A549 (cell line): ENCODE measurements around the gene NEURL3. TPM values are rescaled to one million over a fixed set of nuclear protein-coding genes. Genes with fewer than 3 reads are reported as not detected.

Experiments
- ATAC-seq, 2 experiments: fragments of 200-7000 bp in 1 of 2; fragments of >200 bp in 1 of 2; cut with Nextera tagmentation in 1 of 2; cut with Tn5 transposase in 1 of 2; 3 replicates each; pipeline versions ENCODE4 v1.8.0 to v1.9.1; 2018 to 2020; ENCODE audit warnings: mild to moderate bottlenecking in 1 of 2, moderate library complexity in 1 of 2
- CTCF ChIA-PET: fragments of 300-600 bp; sonication (Branson Sonifier 250); formaldehyde crosslinking; extraction: SDS; loops from one replicate; lab custom pipeline; 2021; ENCODE audit warnings: antibody characterized with exemption, inconsistent platforms; lab: Yijun Ruan, JAX
- POLR2A ChIA-PET: fragments of 350-600 bp; formaldehyde crosslinking; extraction: SDS; loops from one replicate; lab custom pipeline; 2021; ENCODE audit warnings: antibody characterized with exemption, inconsistent platforms; lab: Yijun Ruan, JAX
- DNase-seq, 2 experiments: peaks; one replicate each; pipeline versions ENCODE4 v3.0.0 to v3.0.0-alpha.2; 2011 to 2016; ENCODE audit warnings: low read depth in 1 of 2, low spot score in 1 of 2
- FAIRE-seq: peaks from 2 replicates; lab custom pipeline; 2011; peaks lifted over from hg19 to GRCh38; lab: Jason Lieb, UNC
- H3K27ac ChIP-seq, 2 experiments: fragments of >200 bp; sonication (Bioruptor Twin); formaldehyde crosslinking; 3 replicates each; pipeline ENCODE4 v1.5.1; 2016 to 2017
- H3K4me1 ChIP-seq: fragments of >200 bp; sonication (Bioruptor Twin); formaldehyde crosslinking; 3 replicates; pipeline ENCODE4 v1.6.1; 2016
- H3K4me2 ChIP-seq: fragments of >200 bp; sonication (Bioruptor Twin); formaldehyde crosslinking; 3 replicates; pipeline ENCODE4 v1.6.1; 2016
- H3K4me3 ChIP-seq: fragments of >200 bp; sonication (Bioruptor Twin); formaldehyde crosslinking; 3 replicates; pipeline ENCODE4 v1.5.1; 2016
- H3K9me3 ChIP-seq: fragments of >200 bp; sonication (Bioruptor Twin); formaldehyde crosslinking; 3 replicates; pipeline ENCODE4 v1.6.1; 2016
- ATOH8 ChIP-seq: fragments of 250-450 bp; sonication (Bioruptor Pico); IDR thresholded peaks from 2 replicates; pipeline ENCODE4 v1.5.0; 2020; ENCODE audit warnings: low read depth, mild to moderate bottlenecking, moderate library complexity
- BHLHE40 ChIP-seq: IDR thresholded peaks from 2 replicates; pipeline ENCODE4 v1.6.1; 2012; ENCODE audit warnings: low read depth, low read length, inconsistent platforms
- CBX8 ChIP-seq: fragments of 200-600 bp; sonication (generic); IDR thresholded peaks from 2 replicates; pipeline ENCODE4 v1.6.1; 2016
- CTCF ChIP-seq: fragments of >200 bp; sonication (Bioruptor Twin); formaldehyde crosslinking; IDR thresholded peaks from 3 replicates; pipeline ENCODE4 v1.5.1; 2016
- FOSB ChIP-seq: fragments of 250-450 bp; sonication (Bioruptor Pico); IDR thresholded peaks from 2 replicates; pipeline ENCODE4 v1.5.0; 2020; ENCODE audit warnings: mild to moderate bottlenecking, moderate library complexity
- FOXS1 ChIP-seq: fragments of 250-450 bp; sonication (Bioruptor Pico); IDR thresholded peaks from 2 replicates; pipeline ENCODE4 v1.5.0; 2020; ENCODE audit warnings: mild to moderate bottlenecking, moderate library complexity
- HMGXB4 ChIP-seq: fragments of 250-450 bp; sonication (Bioruptor Pico); IDR thresholded peaks from 2 replicates; pipeline ENCODE4 v1.5.0; 2021; ENCODE audit warnings: mild to moderate bottlenecking, moderate library complexity, borderline replicate concordance
- JUN ChIP-seq, 2 experiments: fragments of >200 bp; sonication (Bioruptor Twin); formaldehyde crosslinking; IDR thresholded peaks; 2 replicates in 1 of 2; 3 replicates in 1 of 2; pipeline ENCODE4 v1.6.1; 2016 to 2017
- KDM5A ChIP-seq: fragments of 200-600 bp; sonication (generic); IDR thresholded peaks from 2 replicates; pipeline ENCODE4 v1.6.1; 2016; ENCODE audit warnings: antibody characterized with exemption, mild to moderate bottlenecking
- MAX ChIP-seq: IDR thresholded peaks from 2 replicates; pipeline ENCODE4 v1.6.1; 2012
- MYC ChIP-seq: IDR thresholded peaks from 2 replicates; pipeline ENCODE4 v1.6.1; 2012; ENCODE audit warnings: mild to moderate bottlenecking, inconsistent platforms, low read length, improper control_type of control experiment, borderline replicate concordance
- POLR2AphosphoS2 ChIP-seq: conservative IDR thresholded peaks from 2 replicates; pipeline ENCODE4 v1.6.1; 2012; ENCODE audit warnings: low read length, improper control_type of control experiment, inconsistent platforms
- RFX5 ChIP-seq: fragments of 450-650 bp; IDR thresholded peaks from 2 replicates; pipeline ENCODE4 v1.7.1; 2014; ENCODE audit warnings: antibody characterized with exemption, mild to moderate bottlenecking, moderate library complexity
- RNF2 ChIP-seq: fragments of 200-600 bp; sonication (generic); IDR thresholded peaks from 2 replicates; pipeline ENCODE4 v1.6.1; 2016; ENCODE audit warnings: low read depth, mild to moderate bottlenecking, antibody characterized with exemption, moderate library complexity, borderline replicate concordance
- SMC3 ChIP-seq: fragments of >200 bp; sonication (Bioruptor Twin); formaldehyde crosslinking; IDR thresholded peaks from 3 replicates; pipeline ENCODE4 v1.6.1; 2018; ENCODE audit warnings: inconsistent platforms
- TP53 ChIP-seq: fragments of 250-450 bp; sonication (Bioruptor Pico); IDR thresholded peaks from 2 replicates; pipeline ENCODE4 v1.5.0; 2021; ENCODE audit warnings: mild to moderate bottlenecking, moderate library complexity
- ZC3H11A ChIP-seq: fragments of 450-650 bp; IDR thresholded peaks from 2 replicates; pipeline ENCODE4 v1.6.1; 2014; ENCODE audit warnings: antibody characterized with exemption, mild to moderate bottlenecking
- ZFP36 ChIP-seq: fragments of 450-650 bp; IDR thresholded peaks from 2 replicates; pipeline ENCODE4 v1.6.1; 2014; ENCODE audit warnings: borderline replicate concordance; ENCODE audit not compliant: partially characterized antibody
- WGBS: methylation state at CpG from one replicate; pipeline ENCODE4 v1.1.6; 2017; ENCODE audit errors: missing lambda C conversion rate; 5-methylcytosine and 5-hydroxymethylcytosine counted together
- polyA plus RNA-seq, 4 experiments: library from polyadenylated mRNA; depleted of rRNA in 3 of 4; stranded (reverse); fragments of >200 nt; fragmentation: RNase III in 1 of 4; extraction: RNeasy Plus Mini Kit Qiagen cat#74134 plus additional on column Dnase treatment in 1 of 4; gene quantifications; 2 replicates in 3 of 4; 3 replicates in 1 of 4; pipeline ENCODE4 v1.2.3, GENCODE V29; 2011 to 2017

The NEURL3 gene
- polyA plus RNA-seq, 2 of the 4 experiments (the other 2 are of a cell fraction): 0.28 to 0.44 TPM

GRCh38 chr2:96522304-96523203 lies 17.4 kb upstream of the NEURL3 start:
- no peak overlapping the region for H3K4me2 ChIP-seq
- FAIRE-seq (no peak), DNase-seq (no peak), ATAC-seq (peak in 1 of 2 experiments; percentile 26; a peak in 1 of 6 replicates)
- no peak overlapping the region for H3K4me3 ChIP-seq
- whole genome bisulfite sequencing: 66% methylated on average over 8 of the region's 9 CpGs
- CTCF ChIA-PET: interaction anchor here (1.0 to 7.2 kb wide), 4 partner anchors 10 to 116 kb away, joined by 3 to 51 read pairs (median 5); no protein-coding TSS in a partner anchor
- peaks cover 14% of the 10 kb centered on the region; the same call in 1 of the 3 replicates for H3K9me3 ChIP-seq
- POLR2A ChIA-PET: no interaction called here
- H3K27ac ChIP-seq: no peak overlapping the region
- TF ChIP-seq BHLHE40: no peak
- TF ChIP-seq RFX5: no peak
- no peak for TF ChIP-seq RNF2
- TF ChIP-seq MYC: no peak
- TF ChIP-seq CBX8: no peak
- TF ChIP-seq HMGXB4: no peak
- no peak for TF ChIP-seq MAX
- no peak for TF ChIP-seq FOSB (CRISPR knock-in tag)
- no peak for TF ChIP-seq JUN (IDR thresholded peaks at IDR 0.05)
- no peaks in the 10 kb centered on the region for H3K4me1 ChIP-seq

GRCh38 chr2:96521219-96521618 lies 16.1 kb upstream of the NEURL3 start:
- H3K4me3 ChIP-seq: no peak overlapping the region
- ATAC-seq (no peak), DNase-seq (no peak)
- TF ChIP-seq SMC3 (no peak), KDM5A (no peak), CTCF (no peak), TP53 (no peak), RFX5 (no peak), POLR2AphosphoS2 (no peak), ZFP36 (no peak), FOXS1 (CRISPR knock-in tag) (no peak), ZC3H11A (no peak), ATOH8 (CRISPR knock-in tag) (no peak)
- TF ChIP-seq, all 56 proteins: peak for 0
- H3K4me1 ChIP-seq: no peaks in the 10 kb centered on the region
- H3K27ac ChIP-seq: no peak overlapping the region
- ChIA-PET CTCF (interaction anchor here (0.9 to 7.2 kb wide), 4 partner anchors 9 to 529 kb away, joined by 3 to 51 read pairs (median 5); no protein-coding TSS in a partner anchor), POLR2A (no interaction called here)
- WGBS: 78% methylated on average over 2 of the region's 2 CpGs
- no peak overlapping the region for H3K4me2 ChIP-seq
- FAIRE-seq: no peak
- H3K9me3 ChIP-seq: peaks cover 27% of the 10 kb centered on the region
